HG03469 (cell line): ENCODE data around the gene GALR3.

Source experiments
- ATAC-seq: cut with Tn5 transposase; IDR thresholded peaks from one replicate; pipeline ENCODE4 v1.9.1; 2021; ENCODE audit warnings: mild to moderate bottlenecking, moderate library complexity, moderate number of reproducible peaks; ENCODE audit not compliant: unreplicated experiment

The GALR3 gene

DNA sequence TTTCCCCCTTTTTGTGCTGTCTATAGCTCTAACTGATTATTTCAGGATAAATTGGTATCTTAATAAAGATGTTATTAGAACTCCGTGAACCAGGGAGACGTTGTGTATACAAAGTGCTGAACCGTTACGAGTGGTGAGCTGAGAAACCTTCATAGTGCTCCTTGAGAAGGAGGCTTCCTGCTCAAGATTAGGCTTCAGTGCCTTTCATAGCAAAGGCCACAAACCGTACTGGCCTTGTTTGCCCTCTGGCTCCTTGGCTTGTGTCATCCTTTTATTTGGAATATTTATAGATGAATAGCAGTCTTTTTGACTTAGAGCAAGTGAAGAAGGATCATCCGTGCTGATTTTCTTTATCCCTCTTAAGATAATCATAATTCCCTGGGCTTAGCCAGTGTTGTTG lies 42.3 kb downstream of the GALR3 start:
- no peak for ATAC-seq

DNA sequence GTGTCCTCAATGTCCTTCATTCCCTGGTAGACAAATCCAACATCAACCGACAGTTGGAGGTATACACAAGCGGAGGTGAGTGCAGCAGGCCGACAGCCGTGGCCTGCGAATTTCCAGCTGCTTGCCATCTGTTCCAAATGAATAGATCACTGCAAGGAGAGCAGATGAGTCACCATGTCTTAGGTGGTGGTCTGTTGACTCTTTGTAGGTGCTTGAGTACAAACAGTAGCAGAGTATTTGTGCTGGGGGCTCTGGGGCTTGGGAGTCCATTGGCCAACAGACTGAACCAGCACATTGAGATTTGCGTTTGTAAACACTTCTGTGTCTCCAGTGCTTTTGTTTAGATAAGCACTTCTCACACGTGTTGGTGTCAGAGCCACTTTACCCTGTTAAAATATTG lies 47.1 kb downstream of the GALR3 start:
- no peak for ATAC-seq
